ENCODE results near the gene DMBX1.

DNA sequence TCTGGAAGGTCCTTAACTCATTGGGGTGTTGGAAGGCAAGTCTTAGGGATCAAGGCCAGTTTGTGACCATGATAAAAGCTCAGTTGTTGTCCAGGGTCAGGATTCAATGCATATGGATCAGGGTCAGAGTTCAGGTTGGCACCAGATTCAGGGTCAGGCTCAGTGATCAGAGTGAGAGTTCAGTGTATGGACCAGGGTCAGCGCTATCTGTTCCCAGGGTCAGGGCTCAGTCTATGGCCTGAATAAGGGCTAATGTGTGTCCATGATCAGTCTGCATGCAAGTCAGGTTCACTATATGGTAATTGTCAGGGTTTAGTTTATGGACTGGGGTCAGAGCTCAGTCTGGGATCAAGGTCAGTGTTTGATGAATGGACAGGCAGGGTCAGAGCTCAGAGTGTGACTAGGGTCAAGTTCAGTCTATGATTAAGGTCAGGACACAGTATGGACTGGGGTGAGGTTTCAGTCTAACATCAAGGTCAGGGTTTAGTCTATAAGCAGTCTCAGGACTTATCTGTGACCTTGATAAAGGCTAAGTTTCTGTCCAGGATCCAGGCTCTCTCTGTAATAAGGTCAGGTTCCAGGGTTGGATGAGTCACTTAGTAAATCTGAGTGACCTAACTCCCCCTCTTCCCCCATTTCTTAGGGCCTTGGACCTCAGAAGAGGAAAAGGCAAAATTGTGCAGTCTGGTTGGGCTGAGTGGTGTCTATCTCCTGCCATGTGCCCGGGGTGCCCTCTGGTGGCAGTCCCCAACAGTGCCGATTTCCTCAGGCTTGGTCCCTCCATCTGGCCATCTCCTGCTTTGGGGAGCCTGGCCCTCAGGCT, 38.0 kb downstream of the DMBX1 start:
- TF ChIP-seq, protein P1, sequence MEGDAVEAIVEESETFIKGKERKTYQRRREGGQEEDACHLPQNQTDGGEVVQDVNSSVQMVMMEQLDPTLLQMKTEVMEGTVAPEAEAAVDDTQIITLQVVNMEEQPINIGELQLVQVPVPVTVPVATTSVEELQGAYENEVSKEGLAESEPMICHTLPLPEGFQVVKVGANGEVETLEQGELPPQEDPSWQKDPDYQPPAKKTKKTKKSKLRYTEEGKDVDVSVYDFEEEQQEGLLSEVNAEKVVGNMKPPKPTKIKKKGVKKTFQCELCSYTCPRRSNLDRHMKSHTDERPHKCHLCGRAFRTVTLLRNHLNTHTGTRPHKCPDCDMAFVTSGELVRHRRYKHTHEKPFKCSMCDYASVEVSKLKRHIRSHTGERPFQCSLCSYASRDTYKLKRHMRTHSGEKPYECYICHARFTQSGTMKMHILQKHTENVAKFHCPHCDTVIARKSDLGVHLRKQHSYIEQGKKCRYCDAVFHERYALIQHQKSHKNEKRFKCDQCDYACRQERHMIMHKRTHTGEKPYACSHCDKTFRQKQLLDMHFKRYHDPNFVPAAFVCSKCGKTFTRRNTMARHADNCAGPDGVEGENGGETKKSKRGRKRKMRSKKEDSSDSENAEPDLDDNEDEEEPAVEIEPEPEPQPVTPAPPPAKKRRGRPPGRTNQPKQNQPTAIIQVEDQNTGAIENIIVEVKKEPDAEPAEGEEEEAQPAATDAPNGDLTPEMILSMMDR (conservative IDR thresholded peaks at IDR 0.05), result peak; percentile 92
- TF ChIP-seq EZH2 (IDR thresholded peaks at IDR 0.05; ENCODE audit: low read depth), result no peak
